GM18858 (cell line): ENCODE results near the gene ZNF222.

Experiments used
- ATAC-seq: cut with Tn5 transposase; IDR thresholded peaks from one replicate; pipeline ENCODE4 v1.9.1; 2021; ENCODE audit not compliant: unreplicated experiment

The ZNF222 gene

GRCh38 chr19:44051650-44052402 is 26.6 kb downstream of the ZNF222 start, which contains the start of gene ZNF223:
ZNF223 (plus strand) TSS chr19:44052036; CDS start chr19:44055177, 3,141 bp downstream.
- no peak for ATAC-seq

GRCh38 chr19:44055870-44056269 is 30.7 kb downstream of the ZNF222 start:
- no peak for ATAC-seq

- ATAC-seq, result no peak
Measured at GRCh38 chr19:44059229-44059628, 34.0 kb downstream of the ZNF222 start.

GRCh38 chr19:44061038-44061437 is 35.9 kb downstream of the ZNF222 start:
- no peak for ATAC-seq

- no peak for ATAC-seq
Measured at GRCh38 chr19:44066305-44066704, 41.1 kb downstream of the ZNF222 start.

GRCh38 chr19:44069415-44069814 is 44.2 kb downstream of the ZNF222 start:
- no peak for ATAC-seq

- ATAC-seq, result peak; percentile 88
Measured at GRCh38 chr19:44071824-44072542, 46.8 kb downstream of the ZNF222 start, which contains the start of gene ZNF284. ZNF284 (plus strand) TSS chr19:44072159; CDS start chr19:44076390, 4,231 bp downstream.

- ATAC-seq, result no peak
Measured at GRCh38 chr19:44072543-44073401, 47.6 kb downstream of the ZNF222 start.

GRCh38 chr19:44076325-44076724 is 51.1 kb downstream of the ZNF222 start:
- ATAC-seq, result no peak
